Gastroesophageal sphincter (tissue), 4 donors: ENCODE results near the gene IER2. TPM values are rescaled to one million over a fixed set of nuclear protein-coding genes. Genes with fewer than 3 reads are reported as not detected.

Experiments used
- ATAC-seq: fragments of 150-250 bp; one replicate; pipeline ENCODE4 v1.9.1; 2016; ENCODE audit warnings: mild to moderate bottlenecking, moderate library complexity
- H3K27ac ChIP-seq, 4 donors: fragments of 200-600 bp; sonication (generic) in 3 of 4; 1 replicate in 3 of 4; 2 replicates in 1 of 4; pipeline ENCODE4 v1.5.1; 2016 to 2019
- H3K27me3 ChIP-seq: fragments of 200-600 bp; sonication (generic); one replicate; pipeline ENCODE4 v1.5.1; 2019
- H3K36me3 ChIP-seq, 2 donors: fragments of 200-600 bp; sonication (generic); one replicate each; pipeline ENCODE4 v1.5.1; 2019; ENCODE audit warnings: control low read depth in 1 of 2
- H3K4me1 ChIP-seq, 3 donors: fragments of 200-600 bp; sonication (generic); 1 replicate in 2 of 3; 2 replicates in 1 of 3; pipeline ENCODE4 v1.5.1; 2016 to 2019; ENCODE audit warnings: control low read depth in 2 of 3
- H3K4me3 ChIP-seq, 2 donors: fragments of 200-600 bp; sonication (generic); one replicate each; pipeline ENCODE4 v1.5.1; 2019; ENCODE audit warnings: mild to moderate bottlenecking in 1 of 2, moderate library complexity in 1 of 2
- H3K9me3 ChIP-seq, 3 donors: fragments of 200-600 bp; sonication (generic); one replicate each; pipeline ENCODE4 v1.5.1; 2017 to 2019; ENCODE audit warnings: control low read depth in 2 of 3
- EP300 ChIP-seq: sonication (generic); formaldehyde crosslinking; IDR thresholded peaks from one replicate; pipeline ENCODE4 v1.6.1; 2017; ENCODE audit warnings: antibody characterized with exemption, mild to moderate bottlenecking
- POLR2A ChIP-seq, 2 donors: fragments of 450-650 bp; IDR thresholded peaks; one replicate each; pipeline ENCODE4 v1.6.1; 2017; ENCODE audit warnings: antibody characterized with exemption in 2 of 2, mild to moderate bottlenecking in 2 of 2, moderate library complexity in 1 of 2
- POLR2AphosphoS5 ChIP-seq: sonication (generic); formaldehyde crosslinking; IDR thresholded peaks from one replicate; pipeline ENCODE4 v1.6.1; 2017; ENCODE audit warnings: antibody characterized with exemption
- WGBS, 2 donors: methylation state at CpG; one replicate each; pipeline ENCODE4 v1.1.5; 2018; ENCODE audit warnings: low coverage in 1 of 2; 5-methylcytosine and 5-hydroxymethylcytosine counted together
- total RNA-seq, 4 donors: library from RNA; depleted of rRNA; stranded (reverse); fragments of >200 nt; gene quantifications; one replicate each; pipeline ENCODE4 v1.1.0, GENCODE V29; 2016
- TF ChIP-seq, protein P1 (sequence below), 4 experiments: fragments of 200-600 bp in 2 of 4; fragments of 450-650 bp in 2 of 4; sonication (generic) in 1 of 4; IDR thresholded peaks; one replicate each; pipeline ENCODE4 v1.5.1; 2017 to 2019; ENCODE audit warnings: antibody characterized with exemption in 4 of 4, mild to moderate bottlenecking in 2 of 4, moderate library complexity in 2 of 4

IER2 gene
- total RNA-seq, 4 donors from 2014 or later, result 33.8 to 62.1 (median 48.0) TPM

DNA sequence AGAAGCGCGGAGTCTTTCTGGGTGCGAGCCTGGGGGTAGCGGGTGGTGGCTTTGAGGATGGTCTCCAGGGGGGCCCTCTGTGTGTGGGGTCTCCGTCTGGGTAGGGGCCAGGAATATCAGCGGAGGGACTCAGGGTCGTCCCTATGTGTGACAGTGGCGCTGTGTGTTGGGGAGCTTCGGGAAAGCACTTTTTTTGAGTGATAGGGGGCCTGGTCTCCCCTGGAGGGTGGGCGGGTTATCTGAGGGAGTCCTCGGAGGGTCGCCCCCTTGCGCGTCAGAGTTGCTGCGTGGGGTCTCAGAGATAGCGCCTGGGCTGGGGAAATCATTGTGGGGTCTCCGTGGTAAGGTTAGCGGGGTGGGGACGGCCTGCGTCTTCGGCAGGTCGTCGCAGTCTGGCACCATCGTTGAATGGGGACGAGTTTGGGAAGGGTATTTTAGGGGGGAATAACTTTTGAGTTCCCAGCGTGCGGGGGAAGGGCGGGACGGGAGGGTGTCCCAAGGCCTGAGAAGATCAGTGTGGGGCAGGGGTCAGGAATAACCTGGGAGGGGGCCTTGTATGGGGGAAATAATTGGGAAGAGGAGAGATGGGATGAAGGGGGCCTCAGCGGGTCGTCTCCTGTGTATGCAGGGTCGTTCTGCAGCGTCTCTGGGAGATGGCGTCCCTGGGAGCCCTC lies 857 bp downstream of the IER2 start:
- no peak for TF ChIP-seq POLR2A (IDR thresholded peaks at IDR 0.05)
- TF ChIP-seq, protein P1, sequence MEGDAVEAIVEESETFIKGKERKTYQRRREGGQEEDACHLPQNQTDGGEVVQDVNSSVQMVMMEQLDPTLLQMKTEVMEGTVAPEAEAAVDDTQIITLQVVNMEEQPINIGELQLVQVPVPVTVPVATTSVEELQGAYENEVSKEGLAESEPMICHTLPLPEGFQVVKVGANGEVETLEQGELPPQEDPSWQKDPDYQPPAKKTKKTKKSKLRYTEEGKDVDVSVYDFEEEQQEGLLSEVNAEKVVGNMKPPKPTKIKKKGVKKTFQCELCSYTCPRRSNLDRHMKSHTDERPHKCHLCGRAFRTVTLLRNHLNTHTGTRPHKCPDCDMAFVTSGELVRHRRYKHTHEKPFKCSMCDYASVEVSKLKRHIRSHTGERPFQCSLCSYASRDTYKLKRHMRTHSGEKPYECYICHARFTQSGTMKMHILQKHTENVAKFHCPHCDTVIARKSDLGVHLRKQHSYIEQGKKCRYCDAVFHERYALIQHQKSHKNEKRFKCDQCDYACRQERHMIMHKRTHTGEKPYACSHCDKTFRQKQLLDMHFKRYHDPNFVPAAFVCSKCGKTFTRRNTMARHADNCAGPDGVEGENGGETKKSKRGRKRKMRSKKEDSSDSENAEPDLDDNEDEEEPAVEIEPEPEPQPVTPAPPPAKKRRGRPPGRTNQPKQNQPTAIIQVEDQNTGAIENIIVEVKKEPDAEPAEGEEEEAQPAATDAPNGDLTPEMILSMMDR (IDR thresholded peaks at IDR 0.05), result peak in 1 of 4 experiments; percentile 28
- Histone ChIP-seq H3K36me3 (peaks cover 0 to 7% of the 10 kb centered on the region in 2 donors), H3K27me3 (no peaks in the 10 kb centered on the region), H3K9me3 (no peaks in the 10 kb centered on the region), H3K4me1 (peaks cover 0 to 63% (median 20%) of the 10 kb centered on the region in 3 donors), H3K4me3 (peak overlapping the region; percentile 94 to 96), H3K27ac (peak overlapping the region; percentile 98 to 100 (median 99))
- ATAC-seq, result no peak
- WGBS, 2 donors, result 0% methylated on average over 4 to 6 of the region's 34 CpGs

DNA sequence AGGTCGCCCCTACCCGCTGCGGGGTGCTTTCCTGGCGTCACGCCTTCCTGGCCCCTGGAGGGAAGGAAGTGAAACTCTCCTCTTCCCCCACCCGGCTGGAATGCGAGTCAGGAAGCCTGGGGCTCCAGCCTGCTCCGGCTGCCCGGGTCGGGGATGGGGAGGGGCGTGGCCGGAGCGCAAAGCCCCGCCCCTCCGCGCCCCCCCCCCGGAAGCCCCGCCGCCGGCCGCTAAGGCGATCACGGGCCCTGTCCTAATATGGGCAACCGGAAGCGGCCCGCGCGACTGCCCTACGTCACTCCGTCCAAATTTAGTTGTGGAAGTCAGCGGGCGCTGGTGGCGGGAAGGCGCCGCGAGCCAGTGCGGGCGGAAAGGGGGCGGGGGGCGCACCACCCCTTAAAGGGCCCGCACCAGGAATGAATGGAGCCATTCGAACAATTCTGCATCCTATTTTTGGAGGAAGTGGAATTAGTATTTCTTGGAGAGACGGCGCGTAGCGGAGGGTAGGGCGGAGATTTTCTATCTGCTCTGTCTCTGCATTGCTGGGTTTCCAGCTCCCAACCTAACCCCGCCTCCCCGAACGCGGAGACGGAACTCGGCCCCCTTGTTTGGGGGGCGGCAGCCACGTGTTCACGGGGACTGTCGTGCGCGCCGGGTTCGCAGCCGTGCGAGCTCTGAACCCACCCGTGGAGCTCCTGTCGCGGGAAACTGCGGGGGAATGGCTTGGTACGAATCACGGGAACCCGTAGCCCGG lies 1.6 kb downstream of the IER2 start:
- ATAC-seq, result peak; percentile 73
- Histone ChIP-seq H3K36me3 (no peaks in the 10 kb centered on the region), H3K27ac (peak overlapping the region; percentile 98 to 100 (median 99)), H3K4me3 (peak overlapping the region; percentile 94 to 96), H3K4me1 (peaks cover 0 to 70% (median 23%) of the 10 kb centered on the region in 3 donors), H3K9me3 (no peaks in the 10 kb centered on the region), H3K27me3 (no peaks in the 10 kb centered on the region)
- 1% methylated on average over 15 of the region's 71 CpGs; no CpG with 5 or more reads in 1 of the 2 donors for WGBS, 2 donors
- TF ChIP-seq POLR2AphosphoS5 (peak; percentile 100), EP300 (no peak), POLR2A (IDR thresholded peaks at IDR 0.05) (peak; percentile 98)
- TF ChIP-seq, protein P1 (IDR thresholded peaks at IDR 0.05), result peak in 2 of 4 experiments; percentile 24 to 32

DNA sequence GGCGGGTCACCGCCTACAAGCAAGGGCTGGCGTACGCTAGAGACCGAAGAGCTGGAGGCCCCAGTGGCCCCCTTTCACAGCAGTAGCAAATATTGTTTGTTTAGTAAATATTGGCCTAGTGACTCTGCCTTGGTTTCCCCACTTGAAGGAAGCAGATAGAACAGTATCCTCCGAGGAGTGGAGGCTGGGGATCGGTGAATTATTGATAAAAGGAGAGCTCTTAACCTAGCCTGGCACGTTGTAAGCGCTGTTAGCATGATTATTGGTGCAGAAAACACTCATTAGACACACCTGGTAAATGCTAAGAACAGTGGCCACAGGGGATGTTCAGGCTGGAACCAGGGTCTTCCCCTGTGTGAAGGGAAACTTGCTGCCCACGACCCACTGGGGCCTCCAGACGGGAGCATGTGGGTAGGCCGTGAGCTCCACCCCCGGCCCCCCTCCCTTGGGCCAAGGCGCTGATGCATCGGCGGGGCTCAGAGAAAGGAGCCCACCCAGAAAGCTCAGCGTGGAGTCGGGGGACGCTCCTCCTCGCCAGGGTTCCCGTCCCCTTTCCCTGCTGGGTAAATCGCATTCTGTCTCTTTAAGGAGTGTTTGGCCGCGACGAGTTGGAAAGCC lies 2.3 kb downstream of the IER2 start:
- TF ChIP-seq POLR2A (IDR thresholded peaks at IDR 0.05), result no peak
- no peak for TF ChIP-seq EP300
- no peak for TF ChIP-seq POLR2AphosphoS5
- TF ChIP-seq, protein P1 (IDR thresholded peaks at IDR 0.05), result no peak
- Histone ChIP-seq H3K36me3 (no peaks in the 10 kb centered on the region), H3K9me3 (no peaks in the 10 kb centered on the region), H3K27me3 (no peaks in the 10 kb centered on the region), H3K27ac (peak overlapping the region; percentile 93 to 100 (median 98)), H3K4me1 (peaks cover 0 to 65% (median 23%) of the 10 kb centered on the region in 3 donors), H3K4me3 (peak overlapping the region; percentile 46 to 96)
- ATAC-seq, result peak; percentile 0
- 0% methylated on average over 7 of the region's 25 CpGs; no CpG with 5 or more reads in 1 of the 2 donors for WGBS, 2 donors

DNA sequence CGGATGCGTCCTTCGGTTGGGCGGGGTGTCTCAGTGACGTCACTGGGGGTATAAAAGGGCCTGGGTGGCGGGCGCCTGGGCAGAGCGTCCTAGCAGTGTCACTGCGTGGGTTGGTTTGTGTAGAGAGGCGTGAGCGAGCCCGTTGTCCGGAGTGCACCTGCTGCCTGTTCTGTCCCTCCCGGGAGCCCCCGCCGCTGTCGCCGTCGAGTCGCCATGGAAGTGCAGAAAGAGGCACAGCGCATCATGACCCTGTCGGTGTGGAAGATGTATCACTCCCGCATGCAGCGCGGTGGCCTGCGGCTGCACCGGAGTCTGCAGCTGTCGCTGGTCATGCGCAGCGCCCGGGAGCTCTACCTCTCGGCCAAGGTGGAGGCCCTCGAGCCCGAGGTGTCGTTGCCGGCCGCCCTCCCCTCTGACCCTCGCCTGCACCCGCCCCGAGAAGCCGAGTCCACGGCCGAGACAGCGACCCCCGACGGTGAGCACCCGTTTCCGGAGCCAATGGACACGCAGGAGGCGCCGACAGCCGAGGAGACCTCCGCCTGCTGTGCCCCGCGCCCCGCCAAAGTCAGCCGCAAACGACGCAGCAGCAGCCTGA lies 2.9 kb downstream of the IER2 start:
- peak; percentile 40 for ATAC-seq
- WGBS, 2 donors, result 0% methylated on average over 1 of the region's 59 CpGs; no CpG with 5 or more reads in 1 of the 2 donors
- Histone ChIP-seq H3K9me3 (no peaks in the 10 kb centered on the region), H3K27me3 (no peaks in the 10 kb centered on the region), H3K4me3 (peak overlapping the region; percentile 46 to 96), H3K27ac (peak overlapping the region; percentile 93 to 100 (median 98)), H3K4me1 (peaks cover 0 to 60% (median 23%) of the 10 kb centered on the region in 3 donors), H3K36me3 (no peaks in the 10 kb centered on the region)
- TF ChIP-seq, protein P1 (IDR thresholded peaks at IDR 0.05), result peak in 1 of 4 experiments; percentile 17
- peak; percentile 100 for TF ChIP-seq POLR2AphosphoS5
- TF ChIP-seq EP300, result no peak
- TF ChIP-seq POLR2A (IDR thresholded peaks at IDR 0.05), result peak; percentile 100
